WTC11 (cell line): ENCODE data around the gene QRSL1.

Source experiments
- EMX1 ChIP-seq: fragments of 250-450 bp; sonication (Bioruptor Pico); IDR thresholded peaks from 2 replicates; pipeline ENCODE4 v1.8.0; 2021; ENCODE audit warnings: mild to moderate bottlenecking
- ESRRA ChIP-seq: sonication (generic); formaldehyde crosslinking; IDR thresholded peaks from 2 replicates; pipeline ENCODE4 v1.8.1; 2022; ENCODE audit warnings: mild to moderate bottlenecking, missing genetic modification reagents, borderline replicate concordance
- IRF2 ChIP-seq: sonication (generic); formaldehyde crosslinking; IDR thresholded peaks from 2 replicates; pipeline ENCODE4 v1.8.0; 2022; ENCODE audit warnings: low read depth, missing genetic modification reagents, borderline replicate concordance
- NR3C1 ChIP-seq: sonication (generic); formaldehyde crosslinking; conservative IDR thresholded peaks from 2 replicates; pipeline ENCODE4 v1.8.1; 2023; ENCODE audit warnings: low read depth, mild to moderate bottlenecking, missing genetic modification reagents
- ZBTB21 ChIP-seq: sonication (generic); formaldehyde crosslinking; IDR thresholded peaks from 2 replicates; pipeline ENCODE4 v1.8.1; 2023; ENCODE audit warnings: mild to moderate bottlenecking, missing genetic modification reagents, borderline replicate concordance
- ZNF138 ChIP-seq: sonication (generic); formaldehyde crosslinking; conservative IDR thresholded peaks from 2 replicates; pipeline ENCODE4 v1.8.1; 2022; ENCODE audit warnings: mild to moderate bottlenecking, moderate library complexity, missing genetic modification reagents
- TF ChIP-seq, protein P1 (sequence below): fragments of 200-600 bp; IDR thresholded peaks from 2 replicates; pipeline ENCODE4 v1.8.0; 2022; ENCODE audit warnings: antibody characterized with exemption
- TF ChIP-seq, protein P2 (sequence below): sonication (generic); formaldehyde crosslinking; IDR thresholded peaks from 2 replicates; pipeline ENCODE4 v1.8.1; 2022; ENCODE audit warnings: low read depth, missing genetic modification reagents, borderline replicate concordance
- TF ChIP-seq, protein P3 (sequence below): sonication (generic); formaldehyde crosslinking; IDR thresholded peaks from 2 replicates; pipeline ENCODE4 v1.8.1; 2022; ENCODE audit warnings: mild to moderate bottlenecking, missing genetic modification reagents, moderate library complexity, borderline replicate concordance
- TF ChIP-seq, protein P4 (sequence below): sonication (generic); formaldehyde crosslinking; IDR thresholded peaks from 2 replicates; pipeline ENCODE4 v1.8.0; 2022; ENCODE audit warnings: mild to moderate bottlenecking, missing genetic modification reagents

DNA sequence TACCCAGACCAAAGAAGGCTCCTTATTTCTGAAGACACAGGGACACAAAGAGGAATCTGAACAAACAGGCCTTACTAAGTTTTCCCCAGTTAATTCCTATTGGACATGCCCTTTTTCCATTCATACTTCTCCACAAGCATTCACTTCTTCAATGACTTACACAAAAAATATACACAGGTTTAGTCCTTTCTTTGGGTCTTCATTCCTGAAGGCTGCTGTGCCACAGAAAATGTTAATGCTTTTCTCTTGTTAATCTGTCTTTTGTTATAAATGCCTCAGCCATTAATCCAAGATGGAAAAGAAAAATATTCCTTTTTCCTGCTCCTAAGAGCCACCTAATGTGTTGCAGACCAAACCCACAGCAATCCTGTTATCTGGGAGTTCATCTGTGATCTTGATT lies 71.2 kb downstream of the QRSL1 start:
- TF ChIP-seq, protein P1, sequence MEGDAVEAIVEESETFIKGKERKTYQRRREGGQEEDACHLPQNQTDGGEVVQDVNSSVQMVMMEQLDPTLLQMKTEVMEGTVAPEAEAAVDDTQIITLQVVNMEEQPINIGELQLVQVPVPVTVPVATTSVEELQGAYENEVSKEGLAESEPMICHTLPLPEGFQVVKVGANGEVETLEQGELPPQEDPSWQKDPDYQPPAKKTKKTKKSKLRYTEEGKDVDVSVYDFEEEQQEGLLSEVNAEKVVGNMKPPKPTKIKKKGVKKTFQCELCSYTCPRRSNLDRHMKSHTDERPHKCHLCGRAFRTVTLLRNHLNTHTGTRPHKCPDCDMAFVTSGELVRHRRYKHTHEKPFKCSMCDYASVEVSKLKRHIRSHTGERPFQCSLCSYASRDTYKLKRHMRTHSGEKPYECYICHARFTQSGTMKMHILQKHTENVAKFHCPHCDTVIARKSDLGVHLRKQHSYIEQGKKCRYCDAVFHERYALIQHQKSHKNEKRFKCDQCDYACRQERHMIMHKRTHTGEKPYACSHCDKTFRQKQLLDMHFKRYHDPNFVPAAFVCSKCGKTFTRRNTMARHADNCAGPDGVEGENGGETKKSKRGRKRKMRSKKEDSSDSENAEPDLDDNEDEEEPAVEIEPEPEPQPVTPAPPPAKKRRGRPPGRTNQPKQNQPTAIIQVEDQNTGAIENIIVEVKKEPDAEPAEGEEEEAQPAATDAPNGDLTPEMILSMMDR: no peak
- no peak for TF ChIP-seq ZBTB21
- TF ChIP-seq IRF2 (CRISPR knock-in tag): no peak
- TF ChIP-seq, protein P2, sequence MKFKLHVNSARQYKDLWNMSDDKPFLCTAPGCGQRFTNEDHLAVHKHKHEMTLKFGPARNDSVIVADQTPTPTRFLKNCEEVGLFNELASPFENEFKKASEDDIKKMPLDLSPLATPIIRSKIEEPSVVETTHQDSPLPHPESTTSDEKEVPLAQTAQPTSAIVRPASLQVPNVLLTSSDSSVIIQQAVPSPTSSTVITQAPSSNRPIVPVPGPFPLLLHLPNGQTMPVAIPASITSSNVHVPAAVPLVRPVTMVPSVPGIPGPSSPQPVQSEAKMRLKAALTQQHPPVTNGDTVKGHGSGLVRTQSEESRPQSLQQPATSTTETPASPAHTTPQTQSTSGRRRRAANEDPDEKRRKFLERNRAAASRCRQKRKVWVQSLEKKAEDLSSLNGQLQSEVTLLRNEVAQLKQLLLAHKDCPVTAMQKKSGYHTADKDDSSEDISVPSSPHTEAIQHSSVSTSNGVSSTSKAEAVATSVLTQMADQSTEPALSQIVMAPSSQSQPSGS: no peak
- TF ChIP-seq ESRRA: no peak
- TF ChIP-seq ZNF138: no peak
- TF ChIP-seq, protein P3, sequence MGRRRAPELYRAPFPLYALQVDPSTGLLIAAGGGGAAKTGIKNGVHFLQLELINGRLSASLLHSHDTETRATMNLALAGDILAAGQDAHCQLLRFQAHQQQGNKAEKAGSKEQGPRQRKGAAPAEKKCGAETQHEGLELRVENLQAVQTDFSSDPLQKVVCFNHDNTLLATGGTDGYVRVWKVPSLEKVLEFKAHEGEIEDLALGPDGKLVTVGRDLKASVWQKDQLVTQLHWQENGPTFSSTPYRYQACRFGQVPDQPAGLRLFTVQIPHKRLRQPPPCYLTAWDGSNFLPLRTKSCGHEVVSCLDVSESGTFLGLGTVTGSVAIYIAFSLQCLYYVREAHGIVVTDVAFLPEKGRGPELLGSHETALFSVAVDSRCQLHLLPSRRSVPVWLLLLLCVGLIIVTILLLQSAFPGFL (CRISPR knock-in tag): no peak
- TF ChIP-seq NR3C1 (CRISPR knock-in tag): no peak
- no peak for TF ChIP-seq EMX1 (CRISPR knock-in tag)
- TF ChIP-seq, protein P4, sequence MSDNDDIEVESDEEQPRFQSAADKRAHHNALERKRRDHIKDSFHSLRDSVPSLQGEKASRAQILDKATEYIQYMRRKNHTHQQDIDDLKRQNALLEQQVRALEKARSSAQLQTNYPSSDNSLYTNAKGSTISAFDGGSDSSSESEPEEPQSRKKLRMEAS (CRISPR knock-in tag): no peak
